ENCODE results near the gene ZSCAN30.

GRCh38 chr18:35283923-35284794 lies 5.9 kb downstream of the ZSCAN30 start:
- TF ChIP-seq CTCF (conservative IDR thresholded peaks at IDR 0.05 in 1 of 2, IDR thresholded peaks at IDR 0.05 in 1 of 2; ENCODE audit: extremely low read depth in 1 of 2, insufficient read depth in 1 of 2, low read depth in 1 of 2, low read length in 2 of 2) (no peak), EZH2 (IDR thresholded peaks at IDR 0.05; ENCODE audit: borderline replicate concordance, low read length) (no peak)

Data from mammary epithelial cell (primary cell).